Suprapubic skin (tissue), 4 donors: Measurements from ENCODE around the gene PYROXD2.

Experiments
- CTCF ChIP-seq, 2 donors: fragments of 200-600 bp in 1 of 2; fragments of 450-650 bp in 1 of 2; sonication (generic) in 1 of 2; IDR thresholded peaks; one replicate each; pipeline ENCODE4 v1.5.1; 2016 to 2019; ENCODE audit warnings: antibody characterized with exemption in 2 of 2, mild to moderate bottlenecking in 1 of 2, moderate library complexity in 1 of 2
- EP300 ChIP-seq: sonication (generic); formaldehyde crosslinking; IDR thresholded peaks from one replicate; pipeline ENCODE4 v1.6.1; 2017; ENCODE audit warnings: antibody characterized with exemption
- POLR2A ChIP-seq, 2 donors: fragments of 450-650 bp; IDR thresholded peaks; one replicate each; pipeline ENCODE4 v1.6.1; 2017; ENCODE audit warnings: antibody characterized with exemption in 2 of 2, mild to moderate bottlenecking in 2 of 2, moderate library complexity in 2 of 2
- POLR2AphosphoS5 ChIP-seq, 3 donors: sonication (generic); formaldehyde crosslinking; IDR thresholded peaks; one replicate each; pipeline ENCODE4 v1.6.1; 2017; ENCODE audit warnings: antibody characterized with exemption in 3 of 3

- TF ChIP-seq POLR2AphosphoS5 (IDR thresholded peaks at IDR 0.05): no peak
- no peak for TF ChIP-seq CTCF (IDR thresholded peaks at IDR 0.05)
- TF ChIP-seq EP300: no peak
- no peak for TF ChIP-seq POLR2A (IDR thresholded peaks at IDR 0.05)
Observed at GRCh38 chr10:98346847-98347246, 68.1 kb downstream of the PYROXD2 start.
